HEK293T (cell line): ENCODE measurements around the gene TMEM51.

ENCODE experiments used
- ELF4 ChIP-seq: fragments of 450-650 bp; IDR thresholded peaks from 2 replicates; pipeline ENCODE4 v1.6.1; 2017; ENCODE audit warnings: antibody characterized with exemption
- LEF1 ChIP-seq: fragments of 450-650 bp; IDR thresholded peaks from 2 replicates; pipeline ENCODE4 v1.6.1; 2017; ENCODE audit warnings: mild to moderate bottlenecking, borderline replicate concordance

DNA sequence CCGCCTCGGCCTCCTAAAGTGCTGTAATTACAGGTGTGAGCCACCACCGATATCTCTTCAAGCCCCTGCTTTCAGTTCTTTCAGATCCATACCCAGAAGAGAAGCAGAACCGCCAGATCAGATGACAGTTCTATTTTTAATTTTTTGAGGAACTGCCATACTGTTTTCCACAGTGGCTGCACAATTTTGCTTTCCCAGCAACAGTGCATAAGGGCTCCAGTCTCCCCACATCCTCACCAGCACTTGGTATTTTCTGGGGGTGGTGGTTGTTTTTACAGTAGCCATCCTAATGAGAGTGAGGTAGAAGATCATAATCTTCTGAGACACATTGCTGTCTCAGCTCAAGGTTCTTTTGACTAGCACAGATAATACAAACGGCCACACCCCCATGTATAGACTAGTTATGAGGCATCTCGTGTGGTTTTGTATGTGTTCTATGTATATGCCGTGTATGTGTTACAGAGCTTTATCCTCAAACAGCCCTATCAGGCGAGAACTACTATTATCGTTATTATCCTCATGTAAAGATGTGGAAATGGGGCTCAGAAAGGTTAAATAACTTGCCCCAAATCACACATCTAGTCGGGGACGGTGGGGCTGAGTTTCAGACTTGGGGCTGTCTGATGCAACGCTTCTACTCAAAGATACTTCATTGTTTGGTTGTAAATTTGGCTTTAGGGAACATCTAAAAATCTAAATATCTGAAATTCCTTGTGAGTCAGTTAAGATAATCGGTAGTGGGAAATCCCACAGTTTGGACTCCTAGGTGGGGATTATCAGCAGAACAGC lies 105.5 kb downstream of the TMEM51 start:
- no peak for TF ChIP-seq LEF1
- no peak for TF ChIP-seq ELF4
